ENCODE results near the gene KCNQ1. TPM values are rescaled to one million over a fixed set of nuclear protein-coding genes. Genes with fewer than 3 reads are reported as not detected.

Gene KCNQ1
- polyA plus RNA-seq, 1 donor (not counting 4 experiments of a cell fraction or from before 2014, with no cell fraction given), result not detected

- H3K27ac ChIP-seq (ENCODE audit: control insufficient read depth, insufficient read depth, low read length), result no peak overlapping the region
- TF ChIP-seq, protein P1, sequence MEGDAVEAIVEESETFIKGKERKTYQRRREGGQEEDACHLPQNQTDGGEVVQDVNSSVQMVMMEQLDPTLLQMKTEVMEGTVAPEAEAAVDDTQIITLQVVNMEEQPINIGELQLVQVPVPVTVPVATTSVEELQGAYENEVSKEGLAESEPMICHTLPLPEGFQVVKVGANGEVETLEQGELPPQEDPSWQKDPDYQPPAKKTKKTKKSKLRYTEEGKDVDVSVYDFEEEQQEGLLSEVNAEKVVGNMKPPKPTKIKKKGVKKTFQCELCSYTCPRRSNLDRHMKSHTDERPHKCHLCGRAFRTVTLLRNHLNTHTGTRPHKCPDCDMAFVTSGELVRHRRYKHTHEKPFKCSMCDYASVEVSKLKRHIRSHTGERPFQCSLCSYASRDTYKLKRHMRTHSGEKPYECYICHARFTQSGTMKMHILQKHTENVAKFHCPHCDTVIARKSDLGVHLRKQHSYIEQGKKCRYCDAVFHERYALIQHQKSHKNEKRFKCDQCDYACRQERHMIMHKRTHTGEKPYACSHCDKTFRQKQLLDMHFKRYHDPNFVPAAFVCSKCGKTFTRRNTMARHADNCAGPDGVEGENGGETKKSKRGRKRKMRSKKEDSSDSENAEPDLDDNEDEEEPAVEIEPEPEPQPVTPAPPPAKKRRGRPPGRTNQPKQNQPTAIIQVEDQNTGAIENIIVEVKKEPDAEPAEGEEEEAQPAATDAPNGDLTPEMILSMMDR (optimal IDR thresholded peaks at IDR 0.05 in 1 of 3, IDR thresholded peaks at IDR 0.05 in 1 of 3, conservative IDR thresholded peaks at IDR 0.05 in 1 of 3; ENCODE audit: extremely low read depth in 1 of 3, insufficient read depth in 2 of 3, low read length in 3 of 3), result no peak
- no peak for TF ChIP-seq EZH2 (IDR thresholded peaks at IDR 0.05; ENCODE audit: low read length)
- H3K4me3 ChIP-seq (ENCODE audit: control insufficient read depth in 2 of 3, extremely low read depth in 1 of 3, insufficient read depth in 2 of 3, low read depth in 1 of 3, low read length in 3 of 3), result no peak overlapping the region
- no peak for FAIRE-seq
- no peaks in the 10 kb centered on the region for H3K79me2 ChIP-seq (ENCODE audit: control insufficient read depth, insufficient read depth, low read length)
- no peak overlapping the region for H3K4me2 ChIP-seq (ENCODE audit: control insufficient read depth, extremely low read depth, insufficient read depth, low read depth, low read length)
- peaks cover 4% of the 10 kb centered on the region for H3K9me3 ChIP-seq (ENCODE audit: control insufficient read depth, low read depth, low read length)
- no peaks in the 10 kb centered on the region for H3K9me1 ChIP-seq (ENCODE audit: control insufficient read depth, extremely low read depth, insufficient read depth, low read length)
- H4K20me1 ChIP-seq (ENCODE audit: control insufficient read depth, extremely low read depth, insufficient read depth, low read length), result peaks cover 3% of the 10 kb centered on the region
- dilution Hi-C loops (cut with MboI; ENCODE audit: extremely low pct_ligation_motif_present, low sequenced_read_pairs), result no loop called here
- no peaks in the 10 kb centered on the region for H3K4me1 ChIP-seq (ENCODE audit: control insufficient read depth, extremely low read depth, insufficient read depth, low read length)
- DNase-seq (ENCODE audit: low read depth, low spot score), result no peak
- H3K27me3 ChIP-seq (ENCODE audit: control insufficient read depth, extremely low read depth, insufficient read depth, low read length), result no peaks in the 10 kb centered on the region
- no peak overlapping the region for H3K9ac ChIP-seq (ENCODE audit: control insufficient read depth, extremely low read depth, insufficient read depth, low read length)
- H3K36me3 ChIP-seq (ENCODE audit: control insufficient read depth in 2 of 2, extremely low read depth in 1 of 2, insufficient read depth in 2 of 2, low read length in 2 of 2), result no peaks in the 10 kb centered on the region
- H2AFZ ChIP-seq (ENCODE audit: control insufficient read depth, low read length), result no peak overlapping the region
Measured at GRCh38 chr11:2664791-2665525, 220.2 kb downstream of the KCNQ1 start.

GRCh38 chr11:2665526-2666400 lies 221.0 kb downstream of the KCNQ1 start:
- FAIRE-seq, result no peak
- Histone ChIP-seq H3K9ac (ENCODE audit: control insufficient read depth, extremely low read depth, insufficient read depth, low read length) (no peak overlapping the region), H3K4me3 (ENCODE audit: control insufficient read depth in 2 of 3, extremely low read depth in 1 of 3, insufficient read depth in 2 of 3, low read depth in 1 of 3, low read length in 3 of 3) (no peak overlapping the region), H3K9me3 (ENCODE audit: control insufficient read depth, low read depth, low read length) (peaks cover 2% of the 10 kb centered on the region), H3K36me3 (ENCODE audit: control insufficient read depth in 2 of 2, extremely low read depth in 1 of 2, insufficient read depth in 2 of 2, low read length in 2 of 2) (no peaks in the 10 kb centered on the region), H3K79me2 (ENCODE audit: control insufficient read depth, insufficient read depth, low read length) (no peaks in the 10 kb centered on the region), H4K20me1 (ENCODE audit: control insufficient read depth, extremely low read depth, insufficient read depth, low read length) (peaks cover 3% of the 10 kb centered on the region), H3K4me1 (ENCODE audit: control insufficient read depth, extremely low read depth, insufficient read depth, low read length) (no peaks in the 10 kb centered on the region), H2AFZ (ENCODE audit: control insufficient read depth, low read length) (no peak overlapping the region), H3K4me2 (ENCODE audit: control insufficient read depth, extremely low read depth, insufficient read depth, low read depth, low read length) (no peak overlapping the region), H3K27me3 (ENCODE audit: control insufficient read depth, extremely low read depth, insufficient read depth, low read length) (no peaks in the 10 kb centered on the region), H3K27ac (ENCODE audit: control insufficient read depth, insufficient read depth, low read length) (no peak overlapping the region), H3K9me1 (ENCODE audit: control insufficient read depth, extremely low read depth, insufficient read depth, low read length) (no peaks in the 10 kb centered on the region)
- no peak for TF ChIP-seq EZH2 (IDR thresholded peaks at IDR 0.05; ENCODE audit: low read length)
- TF ChIP-seq, protein P1 (optimal IDR thresholded peaks at IDR 0.05 in 1 of 3, IDR thresholded peaks at IDR 0.05 in 1 of 3, conservative IDR thresholded peaks at IDR 0.05 in 1 of 3; ENCODE audit: extremely low read depth in 1 of 3, insufficient read depth in 2 of 3, low read length in 3 of 3), result no peak
- DNase-seq (ENCODE audit: low read depth, low spot score), result no peak
- dilution Hi-C loops (cut with MboI; ENCODE audit: extremely low pct_ligation_motif_present, low sequenced_read_pairs), result no loop called here

All from keratinocyte (primary cell).